Inflammatory macrophage treated with lipopolysaccharide for 4 hours (primary cell): Measurements from ENCODE around the gene ZBTB3.

Source experiments
- DNase-seq: peaks from one replicate; pipeline ENCODE4 v3.0.0-alpha.2; 2020

Gene ZBTB3

GRCh38 chr11:62713343-62713742 is 40.6 kb downstream of the ZBTB3 start:
- no peak for DNase-seq

GRCh38 chr11:62712861-62713260 is 41.1 kb downstream of the ZBTB3 start:
- DNase-seq: no peak

- DNase-seq: no peak
These were observed 41.6 kb downstream of the ZBTB3 start for GRCh38 chr11:62712276-62712812.

GRCh38 chr11:62710001-62710345 is 44.0 kb downstream of the ZBTB3 start:
- peak; percentile 80 for DNase-seq

GRCh38 chr11:62709247-62710000 is 44.5 kb downstream of the ZBTB3 start:
- peak; percentile 98 for DNase-seq

GRCh38 chr11:62708793-62709192 is 45.2 kb downstream of the ZBTB3 start:
- no peak for DNase-seq

GRCh38 chr11:62708392-62708791 is 45.6 kb downstream of the ZBTB3 start:
- DNase-seq: no peak

GRCh38 chr11:62707277-62707861 is 46.6 kb downstream of the ZBTB3 start, which contains the start of the genes BSCL2 and GNG3:
TSS of gene BSCL2 (minus strand) at chr11:62707424. CDS start at chr11:62707195, 229 bp downstream.
TSS of gene GNG3 (plus strand) at chr11:62707676. CDS start at chr11:62708296, 620 bp downstream.
- no peak for DNase-seq

GRCh38 chr11:62706850-62707247 is 47.1 kb downstream of the ZBTB3 start:
- DNase-seq: no peak

- DNase-seq: peak; percentile 95
These were observed 47.8 kb downstream of the ZBTB3 start for GRCh38 chr11:62705880-62706849.

- peak; percentile 39 for DNase-seq
These were observed 48.5 kb downstream of the ZBTB3 start for GRCh38 chr11:62705413-62705812.

- peak; percentile 60 for DNase-seq
These were observed 50.0 kb downstream of the ZBTB3 start for GRCh38 chr11:62703921-62704320.

- peak; percentile 95 for DNase-seq
These were observed 51.7 kb downstream of the ZBTB3 start for GRCh38 chr11:62702246-62702645.
